ENCODE measurements around the gene RALY.

GRCh38 chr20:34112600-34113101 lies 118.9 kb downstream of the RALY start:
- TF ChIP-seq SP1 (IDR thresholded peaks at IDR 0.05) = no peak
- TF ChIP-seq ZNF384 (IDR thresholded peaks at IDR 0.05) = no peak
- TF ChIP-seq, protein P1, sequence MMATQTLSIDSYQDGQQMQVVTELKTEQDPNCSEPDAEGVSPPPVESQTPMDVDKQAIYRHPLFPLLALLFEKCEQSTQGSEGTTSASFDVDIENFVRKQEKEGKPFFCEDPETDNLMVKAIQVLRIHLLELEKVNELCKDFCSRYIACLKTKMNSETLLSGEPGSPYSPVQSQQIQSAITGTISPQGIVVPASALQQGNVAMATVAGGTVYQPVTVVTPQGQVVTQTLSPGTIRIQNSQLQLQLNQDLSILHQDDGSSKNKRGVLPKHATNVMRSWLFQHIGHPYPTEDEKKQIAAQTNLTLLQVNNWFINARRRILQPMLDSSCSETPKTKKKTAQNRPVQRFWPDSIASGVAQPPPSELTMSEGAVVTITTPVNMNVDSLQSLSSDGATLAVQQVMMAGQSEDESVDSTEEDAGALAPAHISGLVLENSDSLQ (IDR thresholded peaks at IDR 0.05) = no peak
- TF ChIP-seq ELF4 (IDR thresholded peaks at IDR 0.05) = no peak
- TF ChIP-seq FOXA1 (IDR thresholded peaks at IDR 0.05) = no peak
- TF ChIP-seq ARNT (IDR thresholded peaks at IDR 0.05) = no peak
- TF ChIP-seq FOXK2 (IDR thresholded peaks at IDR 0.05) = no peak
- TF ChIP-seq TARDBP (IDR thresholded peaks at IDR 0.05) = no peak
- no peak for TF ChIP-seq FOXM1 (IDR thresholded peaks at IDR 0.05; ENCODE audit: borderline replicate concordance)
- TF ChIP-seq NFRKB (IDR thresholded peaks at IDR 0.05) = no peak
- TF ChIP-seq SUZ12 (IDR thresholded peaks at IDR 0.05) = no peak
- TF ChIP-seq CTBP1 (IDR thresholded peaks at IDR 0.05; ENCODE audit: borderline replicate concordance) = no peak
- TF ChIP-seq HDGF (IDR thresholded peaks at IDR 0.05; ENCODE audit: borderline replicate concordance) = no peak
